Adrenal gland (tissue), 12 donors: Measurements from ENCODE around the gene ADAMTS9. TPM values are rescaled to one million over a fixed set of nuclear protein-coding genes. Genes with fewer than 3 reads are reported as not detected.

Source experiments
- DNase-seq, 7 donors: peaks; one replicate each; pipeline ENCODE4 v3.0.0-alpha.2; 2019 to 2020
- H3K27ac ChIP-seq, 5 donors: fragments of 200-600 bp; sonication (generic) in 4 of 5; 1 replicate in 3 of 5; 2 replicates in 2 of 5; pipeline versions ENCODE4 v1.5.1 to v1.8.0; 2016 to 2020; ENCODE audit warnings: mild to moderate bottlenecking in 1 of 5
- H3K27me3 ChIP-seq: fragments of 200-600 bp; 2 replicates; pipeline ENCODE4 v1.8.0; 2021
- H3K36me3 ChIP-seq, 2 donors: fragments of 200-600 bp; replicated peaks in 1 of 2; 1 replicate in 1 of 2; 2 replicates in 1 of 2; pipeline versions ENCODE4 v1.5.1 to v1.8.0; 2018 to 2022
- H3K4me1 ChIP-seq, 2 donors: fragments of 200-600 bp; replicated peaks in 1 of 2; 1 replicate in 1 of 2; 2 replicates in 1 of 2; pipeline versions ENCODE4 v1.5.1 to v1.8.0; 2018 to 2021
- H3K4me3 ChIP-seq, 4 donors: fragments of 200-600 bp; sonication (generic) in 3 of 4; one replicate each; pipeline ENCODE4 v1.5.1; 2016 to 2018
- H3K9me3 ChIP-seq, 3 donors: fragments of 200-600 bp; sonication (generic) in 1 of 3; replicated peaks in 1 of 3; 1 replicate in 2 of 3; 2 replicates in 1 of 3; pipeline versions ENCODE4 v1.5.1 to v1.8.0; 2016 to 2021
- POLR2A ChIP-seq, 2 donors: fragments of 450-650 bp; IDR thresholded peaks; one replicate each; pipeline ENCODE4 v1.6.1; 2017; ENCODE audit warnings: antibody characterized with exemption in 2 of 2, mild to moderate bottlenecking in 2 of 2, moderate library complexity in 1 of 2
- WGBS, 4 donors: extraction: QIAGEN DNeasy Blood & Tissue Kit in 2 of 4; methylation state at CpG; one replicate each; pipeline versions ENCODE4 v1.1.5 to v1.1.7; 2013 to 2017; 5-methylcytosine and 5-hydroxymethylcytosine counted together
- intact Hi-C, 2 donors: fragments of 100-400 bp; cut with DNase I; formaldehyde crosslinking; loops; one replicate each; pipeline versions ENCODE4 v1.14.1 to v1.15.0; 2022 to 2023
- polyA plus RNA-seq, 3 donors: library from polyadenylated mRNA; stranded (reverse); fragments of 200-250 nt in 2 of 3; fragments of 350-450 nt in 1 of 3; fragmentation: Illumina TruSeq in 1 of 3; extraction: RNeasy Lipid Tissue Mini Kit (QIAGEN cat#74804) in 1 of 3; gene quantifications; one replicate each; pipeline ENCODE4 v1.2.3, GENCODE V29; 2013 to 2014
- total RNA-seq, 9 donors: library from RNA; depleted of rRNA in 4 of 9; stranded (reverse); fragments of >200 nt in 4 of 9; fragments of 120-200 nt in 1 of 9; fragmentation: NEBNext Ultra II Directional in 1 of 9; extraction: Animal tissue kit (Norgen Biotek cat#: 25700) in 1 of 9; gene quantifications; one replicate each; pipeline versions ENCODE4 v1.1.0 to v1.2.4, GENCODE V29; 2013 to 2023
- TF ChIP-seq, protein P1 (sequence below), 6 experiments: fragments of 450-650 bp in 4 of 6; fragments of 200-600 bp in 2 of 6; sonication (generic) in 1 of 6; IDR thresholded peaks; 1 replicate in 5 of 6; 2 replicates in 1 of 6; pipeline versions ENCODE4 v1.5.1 to v1.8.0; 2016 to 2021; ENCODE audit warnings: antibody characterized with exemption in 6 of 6, mild to moderate bottlenecking in 2 of 6, moderate library complexity in 1 of 6
- donor health status: healthy with polysubstance abuse.
- donor health status: Bipolar disorder and iron deficiency.
- donor health status: DM: yes; HTN: yes; CAD: no.
- donor health status: DM: no; HTN: no; CAD: no.
- donor health status: DM: no; HTN: no; CAD: no.
- donor health status: DM: yes; HTN: yes; CAD: no.

Gene ADAMTS9
- total and polyA plus RNA-seq, 12 donors = 5.1 to 51.2 (median 22.0) TPM

DNA sequence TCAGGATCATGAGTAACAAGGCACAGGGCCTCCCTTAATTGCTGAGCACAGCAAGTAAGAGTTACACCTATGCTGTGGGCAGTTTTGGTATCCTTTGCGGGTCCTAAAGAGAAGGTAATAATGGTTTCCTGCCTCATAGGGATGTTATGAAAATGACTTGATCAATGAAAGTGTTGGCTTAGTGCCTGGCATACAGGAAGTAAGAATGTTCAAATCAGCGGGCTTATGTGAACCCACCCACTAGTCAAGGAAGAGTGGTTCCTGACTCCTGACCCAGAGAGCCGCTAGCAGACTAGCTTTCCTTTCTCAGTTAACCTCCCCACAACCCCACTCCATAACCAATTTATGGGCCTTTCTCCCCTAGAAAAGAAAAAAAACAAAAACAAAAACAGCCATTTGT lies 5.2 kb upstream of the ADAMTS9 start:
- H3K27ac ChIP-seq = no peak overlapping the region
- TF ChIP-seq, protein P1, sequence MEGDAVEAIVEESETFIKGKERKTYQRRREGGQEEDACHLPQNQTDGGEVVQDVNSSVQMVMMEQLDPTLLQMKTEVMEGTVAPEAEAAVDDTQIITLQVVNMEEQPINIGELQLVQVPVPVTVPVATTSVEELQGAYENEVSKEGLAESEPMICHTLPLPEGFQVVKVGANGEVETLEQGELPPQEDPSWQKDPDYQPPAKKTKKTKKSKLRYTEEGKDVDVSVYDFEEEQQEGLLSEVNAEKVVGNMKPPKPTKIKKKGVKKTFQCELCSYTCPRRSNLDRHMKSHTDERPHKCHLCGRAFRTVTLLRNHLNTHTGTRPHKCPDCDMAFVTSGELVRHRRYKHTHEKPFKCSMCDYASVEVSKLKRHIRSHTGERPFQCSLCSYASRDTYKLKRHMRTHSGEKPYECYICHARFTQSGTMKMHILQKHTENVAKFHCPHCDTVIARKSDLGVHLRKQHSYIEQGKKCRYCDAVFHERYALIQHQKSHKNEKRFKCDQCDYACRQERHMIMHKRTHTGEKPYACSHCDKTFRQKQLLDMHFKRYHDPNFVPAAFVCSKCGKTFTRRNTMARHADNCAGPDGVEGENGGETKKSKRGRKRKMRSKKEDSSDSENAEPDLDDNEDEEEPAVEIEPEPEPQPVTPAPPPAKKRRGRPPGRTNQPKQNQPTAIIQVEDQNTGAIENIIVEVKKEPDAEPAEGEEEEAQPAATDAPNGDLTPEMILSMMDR (IDR thresholded peaks at IDR 0.05) = no peak
- no peak for TF ChIP-seq POLR2A (IDR thresholded peaks at IDR 0.05)
- 72 to 85% (median 79%) methylated on average over 3 of the region's 3 CpGs for WGBS, 4 donors
- intact Hi-C loops = no loop called here
- DNase-seq = no peak
- H3K4me3 ChIP-seq = no peak overlapping the region
- H3K36me3 ChIP-seq = no peaks in the 10 kb centered on the region
- H3K27me3 ChIP-seq = no peaks in the 10 kb centered on the region
- peaks cover 0 to 9% of the 10 kb centered on the region in 2 donors for H3K4me1 ChIP-seq
- H3K9me3 ChIP-seq = no peaks in the 10 kb centered on the region

- DNase-seq = peak; percentile 43 to 84 (median 75)
- WGBS, 4 donors = 14 to 24% (median 19%) methylated on average over 3 of the region's 3 CpGs
- Histone ChIP-seq H3K36me3 (no peaks in the 10 kb centered on the region), H3K27ac (peak overlapping the region in 2 of 5 donors; percentile 58 to 73), H3K27me3 (no peaks in the 10 kb centered on the region), H3K4me1 (peaks cover 0 to 9% of the 10 kb centered on the region in 2 donors), H3K9me3 (no peaks in the 10 kb centered on the region), H3K4me3 (no peak overlapping the region)
- intact Hi-C loops = no loop called here
- TF ChIP-seq, protein P1 (IDR thresholded peaks at IDR 0.05) = no peak
- TF ChIP-seq POLR2A (IDR thresholded peaks at IDR 0.05) = no peak
These were observed 3.3 kb upstream of the ADAMTS9 start for GRCh38 chr3:64691051-64691450.

- H3K4me1 ChIP-seq = peaks cover 0 to 9% of the 10 kb centered on the region in 2 donors
- H3K36me3 ChIP-seq = no peaks in the 10 kb centered on the region
- 0 to 1% (median 1%) methylated on average over 5 to 42 of the region's 42 CpGs for WGBS, 4 donors
- intact Hi-C loops = loop anchor here in 1 of 2 donors (10.0 kb wide), 1 partner anchor 152 kb away; no protein-coding TSS in a partner anchor
- peak in 4 of 7 donors; percentile 15 to 62 (median 41) for DNase-seq
- H3K9me3 ChIP-seq = no peaks in the 10 kb centered on the region
- peak overlapping the region in 3 of 4 donors; percentile 22 to 63 (median 53) for H3K4me3 ChIP-seq
- H3K27me3 ChIP-seq = no peaks in the 10 kb centered on the region
- TF ChIP-seq POLR2A (IDR thresholded peaks at IDR 0.05) = no peak
- TF ChIP-seq, protein P1 (IDR thresholded peaks at IDR 0.05) = no peak
- H3K27ac ChIP-seq = peak overlapping the region; percentile 92 to 97 (median 97)
These were observed 567 bp downstream of the ADAMTS9 start for GRCh38 chr3:64687086-64687780.

- 0 to 1% (median 1%) methylated on average over 26 to 31 of the region's 31 CpGs for WGBS, 4 donors
- intact Hi-C loops = loop anchor here in 1 of 2 donors (10.0 kb wide), 1 partner anchor 152 kb away; no protein-coding TSS in a partner anchor
- Histone ChIP-seq H3K4me1 (peaks cover 0 to 9% of the 10 kb centered on the region in 2 donors), H3K4me3 (peak overlapping the region; percentile 22 to 55 (median 54)), H3K27ac (peak overlapping the region; percentile 92 to 97 (median 97)), H3K36me3 (no peaks in the 10 kb centered on the region), H3K27me3 (no peaks in the 10 kb centered on the region), H3K9me3 (no peaks in the 10 kb centered on the region)
- DNase-seq = peak; percentile 50 to 79 (median 65)
- TF ChIP-seq, protein P1 (IDR thresholded peaks at IDR 0.05) = peak in 1 of 6 experiments; percentile 30
- TF ChIP-seq POLR2A (IDR thresholded peaks at IDR 0.05) = no peak
These were observed 1.3 kb downstream of the ADAMTS9 start for GRCh38 chr3:64686446-64686908.
